Brain pericyte (primary cell): ENCODE data around the gene GRIA3.
"Not testable (repeated sequence)": the region's sequence is repeated elsewhere in the genome, so short reads cannot be mapped to it uniquely, and the experiment has no call there.

Experiments
- DNase-seq: peaks from one replicate; pipeline ENCODE4 v3.0.0-alpha.2; 2012; ENCODE audit warnings: low read depth, low spot score

The GRIA3 gene

GRCh38 chrX:123530726-123531125 lies 346.6 kb downstream of the GRIA3 start:
- not testable (repeated sequence) for DNase-seq
